ENCODE results near the gene COPG2. TPM values are rescaled to one million over a fixed set of nuclear protein-coding genes. Genes with fewer than 3 reads are reported as not detected.
"Not testable (repeated sequence)": the region's sequence is repeated elsewhere in the genome, so short reads cannot be mapped to it uniquely, and the experiment has no call there.

Gene COPG2
- total RNA-seq, 1 experiment from 2014 or later, result 50.9 TPM

DNA sequence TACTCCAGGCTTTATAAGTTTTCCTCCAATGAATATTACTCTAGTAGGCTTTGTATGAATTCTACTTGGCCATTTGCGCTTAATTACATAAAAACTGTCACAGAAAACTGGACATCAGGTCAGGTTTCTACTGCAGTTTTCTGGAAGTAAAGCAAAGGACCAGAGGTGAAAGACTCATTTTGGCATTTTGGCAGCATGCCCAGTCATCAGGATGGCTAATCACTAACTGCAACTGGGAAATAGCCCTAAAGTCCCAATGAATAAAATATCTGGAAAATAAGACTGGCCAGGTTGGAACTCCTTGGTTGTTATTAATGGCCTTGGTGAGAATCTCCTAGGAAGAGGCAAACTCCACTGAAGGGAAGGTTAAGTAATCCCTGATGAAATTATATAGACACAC, 75.5 kb downstream of the COPG2 start (continued):
- TF ChIP-seq SMAD3 (CRISPR knock-in tag; IDR thresholded peaks at IDR 0.05; ENCODE audit: borderline replicate concordance) (no peak), NFATC4 (CRISPR knock-in tag; IDR thresholded peaks at IDR 0.05) (no peak), RORB (CRISPR knock-in tag; IDR thresholded peaks at IDR 0.05) (no peak), ZNF416 (CRISPR knock-in tag; IDR thresholded peaks at IDR 0.05) (no peak)

DNA sequence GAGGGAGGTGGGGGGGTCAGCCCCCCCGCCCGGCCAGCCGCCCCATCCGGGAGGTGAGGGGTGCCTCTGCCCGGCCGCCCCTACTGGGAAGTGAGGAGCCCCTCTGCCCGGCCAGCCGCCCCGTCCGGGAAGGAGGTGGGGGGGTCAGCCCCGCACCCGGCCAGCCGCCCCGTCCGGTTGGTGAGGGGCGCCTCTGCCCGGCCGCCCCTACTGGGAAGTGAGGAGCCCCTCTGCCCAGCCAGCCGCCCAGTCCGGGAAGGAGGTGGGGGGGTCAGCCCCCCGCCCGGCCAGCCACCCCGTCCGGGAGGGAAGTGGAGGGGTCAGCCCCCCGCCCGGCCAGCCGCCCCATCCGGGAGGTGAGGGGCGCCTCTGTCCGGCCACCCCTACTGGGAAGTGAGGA, 77.1 kb downstream of the COPG2 start:
- H3K4me3 Mint-ChIP-seq; H3K27me3 Mint-ChIP-seq (ENCODE audit: low read depth); H3K27ac Mint-ChIP-seq; CTCF ChIA-PET; POLR2A ChIA-PET; H3K4me1 Mint-ChIP-seq; DNase-seq (ENCODE audit: low spot score); ATAC-seq: not testable (repeated sequence)
- Mint-ChIP-seq H3K9me3 (peaks cover 12% of the 10 kb centered on the region), H3K36me3 (peaks cover 24% of the 10 kb centered on the region)

GRCh38 chr7:130585932-130586331, 82.6 kb downstream of the COPG2 start:
- H3K27me3 Mint-ChIP-seq (ENCODE audit: low read depth); H3K4me3 Mint-ChIP-seq; DNase-seq (ENCODE audit: low spot score); H3K27ac Mint-ChIP-seq; POLR2A ChIA-PET; ATAC-seq; CTCF ChIA-PET; H3K4me1 Mint-ChIP-seq: not testable (repeated sequence)
- H3K9me3 Mint-ChIP-seq, result peaks cover 24% of the 10 kb centered on the region
- peaks cover 26% of the 10 kb centered on the region for H3K36me3 Mint-ChIP-seq

DNA sequence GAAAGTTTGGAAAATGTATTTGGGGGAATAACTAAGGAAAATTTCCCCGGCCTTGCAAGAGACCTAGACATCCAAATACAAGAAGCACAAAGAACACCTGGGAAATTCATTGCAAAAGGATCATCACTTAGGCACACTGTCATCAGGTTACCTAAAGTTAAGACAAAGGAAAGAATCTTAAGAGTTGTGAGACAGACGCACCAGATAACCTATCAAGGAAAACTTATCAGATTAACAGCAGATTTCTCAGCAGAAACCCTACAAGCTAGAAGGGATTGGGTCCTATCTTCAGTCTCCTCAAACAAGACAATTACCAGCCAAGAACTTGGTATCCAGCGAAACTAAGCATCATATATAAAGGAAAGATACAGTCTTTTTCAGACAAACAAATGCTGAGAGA, 93.4 kb downstream of the COPG2 start:
- ATAC-seq; H3K27me3 Mint-ChIP-seq (ENCODE audit: low read depth); CTCF ChIA-PET; H3K27ac Mint-ChIP-seq; DNase-seq (ENCODE audit: low spot score); POLR2A ChIA-PET; H3K4me3 Mint-ChIP-seq; H3K36me3 Mint-ChIP-seq: not testable (repeated sequence)
- TF ChIP-seq ZNF317 (CRISPR knock-in tag; IDR thresholded peaks at IDR 0.05; ENCODE audit: borderline replicate concordance, low read depth), result 0 out of 2 replicates have a peak, but pooled peaks have one; percentile 53
- Mint-ChIP-seq H3K9me3 (peaks cover 20% of the 10 kb centered on the region), H3K4me1 (peaks cover 35% of the 10 kb centered on the region)

DNA sequence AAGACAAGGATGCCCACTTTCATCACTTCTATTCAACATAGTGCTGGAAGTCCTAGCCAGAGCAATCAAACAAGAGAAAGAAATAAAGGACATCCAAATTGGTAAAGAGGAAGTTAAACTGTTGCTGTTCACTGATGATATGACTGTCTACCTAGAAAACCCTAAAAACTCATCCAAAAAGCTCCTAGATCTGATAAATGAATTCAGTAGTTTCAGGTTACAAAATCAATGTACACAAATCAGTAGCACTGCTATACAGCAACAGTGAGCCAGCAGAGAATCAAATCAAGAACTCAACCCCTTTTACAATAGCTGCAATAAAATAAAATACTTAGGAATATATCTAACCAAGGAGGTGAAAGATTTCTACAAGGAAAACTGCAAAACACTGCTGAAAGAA, 98.4 kb downstream of the COPG2 start:
- H3K27ac Mint-ChIP-seq; H3K27me3 Mint-ChIP-seq (ENCODE audit: low read depth); ATAC-seq; POLR2A ChIA-PET; DNase-seq (ENCODE audit: low spot score); H3K4me3 Mint-ChIP-seq; CTCF ChIA-PET: not testable (repeated sequence)
- Mint-ChIP-seq H3K9me3 (peaks cover 37% of the 10 kb centered on the region), H3K36me3 (peaks cover 20% of the 10 kb centered on the region), H3K4me1 (peaks cover 11% of the 10 kb centered on the region)

GRCh38 chr7:130566898-130567280, 101.7 kb downstream of the COPG2 start:
- peaks cover 41% of the 10 kb centered on the region for H3K9me3 Mint-ChIP-seq
- H3K27me3 Mint-ChIP-seq (ENCODE audit: low read depth), result no peaks in the 10 kb centered on the region
- peaks cover 22% of the 10 kb centered on the region for H3K36me3 Mint-ChIP-seq
- DNase-seq (ENCODE audit: low spot score) (no peak), ATAC-seq (no peak)
- no peaks in the 10 kb centered on the region for H3K4me1 Mint-ChIP-seq
- ChIA-PET CTCF (no interaction called here), POLR2A (no interaction called here)
- H3K27ac Mint-ChIP-seq, result no peak overlapping the region
- no peak for TF ChIP-seq ZNF263 (CRISPR knock-in tag; IDR thresholded peaks at IDR 0.05; ENCODE audit: low read depth)
- TF ChIP-seq TEAD1 (CRISPR knock-in tag; IDR thresholded peaks at IDR 0.05), result no peak
- no peak for TF ChIP-seq CREM (CRISPR knock-in tag; IDR thresholded peaks at IDR 0.05)
- TF ChIP-seq TEAD4 (CRISPR knock-in tag; IDR thresholded peaks at IDR 0.05), result no peak
- no peak for TF ChIP-seq ZNF423 (CRISPR knock-in tag; IDR thresholded peaks at IDR 0.05)
- no peak overlapping the region for H3K4me3 Mint-ChIP-seq

GRCh38 chr7:130566168-130566897, 102.2 kb downstream of the COPG2 start:
- no peaks in the 10 kb centered on the region for H3K27me3 Mint-ChIP-seq (ENCODE audit: low read depth)
- H3K9me3 Mint-ChIP-seq, result peaks cover 38% of the 10 kb centered on the region
- ChIA-PET CTCF (no interaction called here), POLR2A (no interaction called here)
- H3K4me1 Mint-ChIP-seq, result no peaks in the 10 kb centered on the region
- TF ChIP-seq GRHL2 (CRISPR knock-in tag; IDR thresholded peaks at IDR 0.05; ENCODE audit: insufficient replicate concordance, severe bottlenecking) (no peak), TCF7 (CRISPR knock-in tag; IDR thresholded peaks at IDR 0.05; ENCODE audit: low read depth) (no peak), ATF6 (CRISPR knock-in tag; IDR thresholded peaks at IDR 0.05) (no peak)
- ATAC-seq (no peak), DNase-seq (ENCODE audit: low spot score) (no peak)
- H3K36me3 Mint-ChIP-seq, result peaks cover 22% of the 10 kb centered on the region
- H3K4me3 Mint-ChIP-seq, result no peak overlapping the region
- no peak overlapping the region for H3K27ac Mint-ChIP-seq
